GM19238 (cell line): ENCODE results near the gene MGA.

Source experiments
- DNase-seq: peaks from one replicate; pipeline ENCODE4 v3.0.0; 2011; ENCODE audit warnings: low spot score; ENCODE audit not compliant: insufficient read length

The MGA gene

GRCh38 chr15:41658689-41659088, 1.5 kb upstream of the MGA start:
- DNase-seq, result no peak

- DNase-seq, result no peak
Measured at GRCh38 chr15:41659190-41659589, 1.0 kb upstream of the MGA start.

- DNase-seq, result no peak
Measured at GRCh38 chr15:41659855-41660234, 360 bp upstream of the MGA start.

GRCh38 chr15:41661078-41661517, 893 bp downstream of the MGA start:
- DNase-seq, result no peak

GRCh38 chr15:41661518-41662225, 1.5 kb downstream of the MGA start:
- peak; percentile 27 for DNase-seq

- no peak for DNase-seq
Measured at GRCh38 chr15:41666353-41666920, 6.2 kb downstream of the MGA start.

DNA sequence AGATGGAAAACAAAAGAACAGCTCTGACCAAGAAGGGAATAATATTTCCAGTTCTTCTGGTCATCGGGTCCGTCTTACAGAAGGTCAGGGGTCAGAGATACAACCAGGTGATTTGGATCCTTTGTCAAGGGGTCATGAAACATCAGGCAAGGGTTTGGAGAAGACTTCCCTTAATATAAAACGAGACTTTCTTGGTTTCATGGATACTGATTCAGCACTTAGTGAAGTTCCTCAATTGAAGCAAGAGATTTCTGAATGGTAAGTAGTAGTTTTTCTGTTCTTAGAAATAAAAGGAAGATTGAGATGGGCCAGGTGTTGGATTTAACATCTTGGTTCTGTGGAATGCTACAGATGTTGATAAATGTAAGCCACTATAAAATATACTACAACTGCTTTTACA, 9.5 kb downstream of the MGA start:
- no peak for DNase-seq

DNA sequence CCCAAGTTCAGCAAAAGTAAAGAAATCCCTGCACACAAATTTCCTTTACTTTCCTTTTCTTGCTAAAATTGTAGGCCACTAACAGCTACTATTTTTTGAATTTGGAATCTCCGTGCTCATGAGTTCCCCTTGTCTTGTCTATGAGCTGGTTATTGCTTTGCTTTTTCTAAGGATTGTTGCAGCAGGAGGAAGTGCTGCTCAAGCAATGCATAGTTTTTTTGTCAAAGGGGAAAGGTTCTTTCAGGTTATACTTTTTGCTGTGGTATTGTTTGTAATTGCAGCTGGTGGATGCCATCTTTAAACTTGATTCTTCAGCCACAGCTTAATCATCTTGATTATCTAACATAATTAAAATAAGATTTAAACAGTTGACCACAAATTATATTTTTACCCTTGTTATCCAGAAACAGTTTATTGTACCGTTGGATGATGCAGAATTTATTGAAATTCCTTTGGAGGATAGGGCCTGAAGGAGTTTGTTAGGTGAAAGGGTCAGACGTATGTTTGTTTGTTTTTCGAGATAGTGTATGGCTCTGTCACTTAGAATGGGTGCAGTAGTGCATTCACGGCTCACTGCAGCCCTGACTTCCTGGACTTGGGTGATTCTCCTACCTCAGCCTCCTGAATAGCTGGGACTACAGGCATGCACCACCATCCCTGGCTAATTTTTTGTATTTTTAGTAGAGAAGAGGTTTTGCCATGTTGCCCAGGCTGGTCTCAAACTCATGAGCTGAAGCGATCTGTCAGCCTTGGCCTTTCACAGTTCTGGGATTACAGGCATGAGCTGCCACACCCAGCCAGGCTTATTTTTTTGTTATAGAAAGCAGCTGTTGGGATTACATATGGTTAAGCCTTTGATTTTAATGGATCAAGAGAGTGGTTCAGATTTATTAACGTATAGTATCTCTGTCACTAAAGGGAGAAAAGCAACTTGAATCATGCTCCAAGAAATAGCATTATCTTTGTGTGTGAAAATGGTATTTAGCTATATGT, 11.7 kb downstream of the MGA start:
- DNase-seq, result no peak

GRCh38 chr15:41675337-41675736, 15.1 kb downstream of the MGA start:
- no peak for DNase-seq

GRCh38 chr15:41678742-41679141, 18.5 kb downstream of the MGA start:
- no peak for DNase-seq

- no peak for DNase-seq
Measured at GRCh38 chr15:41683955-41684354, 23.8 kb downstream of the MGA start.

DNA sequence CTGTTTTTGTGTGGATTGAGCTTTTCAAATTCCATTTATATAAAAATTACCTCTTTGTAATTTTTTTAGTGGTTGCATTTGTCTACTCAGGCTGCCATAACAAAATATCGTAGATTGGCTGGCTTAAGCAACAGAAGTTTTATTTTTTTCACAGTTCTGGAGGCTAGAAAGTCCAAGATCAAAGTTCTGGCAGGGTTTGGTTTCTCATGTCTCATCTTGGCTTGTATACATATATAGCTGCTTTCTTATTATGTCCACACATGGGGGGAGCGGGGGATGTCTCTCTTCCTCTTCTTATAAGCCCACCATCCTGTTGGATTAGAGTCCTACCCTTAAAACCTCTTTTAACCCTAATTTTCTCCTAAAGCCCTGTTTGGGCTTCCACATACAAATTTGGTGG, 28.5 kb downstream of the MGA start:
- no peak for DNase-seq

DNA sequence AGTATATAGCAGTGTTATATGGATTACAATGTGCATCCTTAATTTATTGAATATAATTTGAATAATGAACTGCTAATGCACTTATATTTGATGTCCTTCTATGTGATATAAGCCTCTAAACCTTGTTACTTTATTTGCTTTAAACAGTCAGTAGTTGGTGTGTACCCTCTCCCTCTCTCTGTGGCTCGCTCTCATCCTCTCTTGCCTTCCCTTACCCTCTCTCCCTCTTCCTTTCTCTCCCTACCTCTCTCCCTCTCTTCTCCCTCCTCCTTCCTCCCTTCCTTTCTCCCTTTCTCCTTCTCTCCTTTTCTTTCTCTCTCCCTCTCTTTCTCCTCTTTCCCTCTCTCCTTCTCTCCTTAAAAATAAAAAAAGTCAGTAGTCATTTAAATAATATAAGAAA, 28.9 kb downstream of the MGA start:
- no peak for DNase-seq

GRCh38 chr15:41689834-41690233, 29.6 kb downstream of the MGA start:
- DNase-seq, result no peak

DNA sequence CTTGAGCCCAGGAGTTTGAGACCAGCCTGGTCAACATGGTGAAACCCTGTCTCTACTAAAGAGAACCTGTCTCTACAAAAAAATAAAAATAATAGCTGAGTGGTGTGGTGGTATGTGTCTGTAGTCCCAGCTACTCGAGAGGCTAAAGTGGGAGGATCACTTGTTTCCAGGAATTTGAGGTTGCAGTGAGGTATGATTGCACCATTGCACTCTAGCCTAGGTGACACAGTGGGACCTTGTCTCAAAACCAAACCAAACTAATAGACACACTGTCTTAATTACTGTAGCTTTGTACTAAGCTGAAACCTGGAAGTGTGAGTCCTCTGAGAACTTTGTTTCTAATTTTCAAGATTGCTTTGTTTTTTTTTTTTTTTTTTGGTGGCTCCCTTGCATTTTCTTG, 30.4 kb downstream of the MGA start:
- DNase-seq, result no peak

DNA sequence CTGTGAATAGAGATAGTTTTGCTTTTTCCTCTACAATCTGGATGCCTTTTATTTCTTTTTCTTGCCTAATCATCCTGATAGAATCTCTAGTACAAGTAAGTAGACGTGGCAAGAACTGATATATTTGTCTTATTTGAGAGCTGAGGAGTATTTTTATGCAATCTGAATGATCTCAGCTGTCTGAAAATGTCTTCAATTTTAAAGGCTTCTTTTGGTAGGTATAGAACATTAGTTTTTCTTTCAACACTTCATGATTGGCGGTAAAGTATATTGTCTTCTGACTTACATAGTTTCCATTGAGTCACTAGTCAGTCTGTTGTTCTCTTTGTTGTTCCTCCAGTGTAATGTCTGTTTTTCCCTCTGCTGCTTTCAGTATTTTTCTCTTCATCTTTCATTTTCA, 31.3 kb downstream of the MGA start:
- DNase-seq, result no peak

GRCh38 chr15:41692049-41692448, 31.8 kb downstream of the MGA start:
- no peak for DNase-seq

DNA sequence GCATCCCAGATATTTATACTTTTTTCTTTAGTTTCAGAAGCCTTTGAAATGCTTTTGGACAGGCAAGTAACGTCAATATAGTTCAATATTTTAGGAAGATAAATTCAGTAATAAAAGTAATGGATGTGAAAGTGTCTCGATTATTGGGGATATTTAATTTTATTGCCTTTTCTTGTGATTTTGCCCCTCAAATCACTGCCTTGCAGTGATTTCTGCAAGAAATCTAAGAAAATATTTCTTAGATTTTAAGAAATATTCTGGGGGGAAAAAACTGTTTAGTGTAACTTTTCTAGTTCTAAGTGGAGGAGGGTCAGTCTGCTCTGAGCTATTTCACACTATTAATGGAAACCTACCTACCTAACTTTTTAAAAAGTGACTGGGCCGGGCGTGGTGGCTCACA, 33.6 kb downstream of the MGA start:
- no peak for DNase-seq

GRCh38 chr15:41695750-41696436, 35.7 kb downstream of the MGA start:
- peak; percentile 49 for DNase-seq

DNA sequence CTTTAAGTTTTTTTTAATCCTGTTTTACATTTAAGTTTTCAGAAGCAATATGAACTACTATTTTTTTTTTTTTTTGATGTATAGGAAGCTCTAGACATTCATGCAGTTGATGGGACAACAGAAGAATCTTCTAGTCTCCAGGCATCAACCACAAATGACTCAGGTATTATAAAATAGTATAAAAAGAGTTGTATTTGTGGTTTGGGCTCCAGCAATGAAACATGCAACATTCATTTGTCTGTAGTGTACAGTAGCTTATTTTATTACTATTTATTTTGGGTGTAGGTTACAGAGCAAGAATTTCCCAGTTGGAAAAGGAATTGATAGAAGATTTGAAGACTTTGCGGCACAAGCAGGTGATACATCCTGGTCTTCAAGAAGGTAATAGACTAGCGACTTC, 38.6 kb downstream of the MGA start:
- no peak for DNase-seq

- DNase-seq, result no peak
Measured at GRCh38 chr15:41703120-41703519, 42.9 kb downstream of the MGA start.

DNA sequence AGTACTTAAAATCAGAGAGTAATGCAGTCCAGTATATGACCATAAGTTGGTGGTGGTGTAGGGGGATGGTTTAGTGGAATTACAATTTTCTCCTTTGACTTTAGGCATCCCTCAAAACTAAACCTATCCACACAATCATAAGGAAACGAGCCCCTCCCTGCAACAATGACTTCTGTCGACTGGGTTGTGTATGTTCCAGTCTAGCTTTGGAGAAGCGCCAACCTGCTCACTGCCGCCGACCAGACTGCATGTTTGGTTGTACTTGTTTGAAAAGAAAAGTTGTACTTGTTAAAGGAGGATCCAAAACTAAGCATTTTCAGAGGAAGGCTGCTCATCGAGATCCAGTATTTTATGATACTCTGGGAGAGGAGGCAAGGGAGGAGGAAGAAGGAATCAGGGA, 52.8 kb downstream of the MGA start:
- no peak for DNase-seq
